SK-N-DZ (cell line): ENCODE results near the gene LUC7L2.
A peak's percentile ranks its signal among the peaks of the same experiment; 100 is the strongest.
"Not testable (repeated sequence)": the region's sequence is repeated elsewhere in the genome, so short reads cannot be mapped to it uniquely, and the experiment has no call there.

Experiments used
- DNase-seq: peaks from one replicate; pipeline ENCODE4 v3.0.0-alpha.2; 2015; ENCODE audit warnings: low spot score

Gene LUC7L2

GRCh38 chr7:139354729-139355128, 5.0 kb upstream of the LUC7L2 start:
- DNase-seq = no peak

- no peak for DNase-seq
Observed at GRCh38 chr7:139355320-139355719, 4.4 kb upstream of the LUC7L2 start.

- DNase-seq = not testable (repeated sequence)
Observed at GRCh38 chr7:139357729-139358506, 1.8 kb upstream of the LUC7L2 start.

GRCh38 chr7:139358541-139359365, 941 bp upstream of the LUC7L2 start:
- DNase-seq = peak; percentile 31

- peak; percentile 96 for DNase-seq
Observed at GRCh38 chr7:139360210-139360947, 685 bp downstream of the LUC7L2 start.

- no peak for DNase-seq
Observed at GRCh38 chr7:139360948-139361307, 1.2 kb downstream of the LUC7L2 start.

- no peak for DNase-seq
Observed at GRCh38 chr7:139361523-139361922, 1.8 kb downstream of the LUC7L2 start.

- no peak for DNase-seq
Observed at GRCh38 chr7:139362302-139362701, 2.6 kb downstream of the LUC7L2 start.

- no peak for DNase-seq
Observed at GRCh38 chr7:139362981-139363380, 3.3 kb downstream of the LUC7L2 start.

- DNase-seq = no peak
Observed at GRCh38 chr7:139365336-139365735, 5.6 kb downstream of the LUC7L2 start.

GRCh38 chr7:139366400-139366799, 6.7 kb downstream of the LUC7L2 start:
- no peak for DNase-seq

GRCh38 chr7:139367438-139368155, 7.9 kb downstream of the LUC7L2 start:
- DNase-seq = no peak

- DNase-seq = no peak
Observed at GRCh38 chr7:139370301-139370942, 10.7 kb downstream of the LUC7L2 start.

- DNase-seq = no peak
Observed at GRCh38 chr7:139370943-139371313, 11.2 kb downstream of the LUC7L2 start.

GRCh38 chr7:139374246-139374645, 14.6 kb downstream of the LUC7L2 start:
- DNase-seq = no peak

GRCh38 chr7:139382439-139382838, 22.7 kb downstream of the LUC7L2 start:
- DNase-seq = no peak

GRCh38 chr7:139384611-139385010, 24.9 kb downstream of the LUC7L2 start:
- DNase-seq = no peak

GRCh38 chr7:139387594-139387993, 27.9 kb downstream of the LUC7L2 start:
- no peak for DNase-seq

GRCh38 chr7:139389091-139389490, 29.4 kb downstream of the LUC7L2 start:
- DNase-seq = no peak

- no peak for DNase-seq
Observed at GRCh38 chr7:139389774-139390173, 30.1 kb downstream of the LUC7L2 start.

GRCh38 chr7:139393621-139394211, 34.0 kb downstream of the LUC7L2 start:
- no peak for DNase-seq
